Spinal cord (tissue), 10 donors: ENCODE results near the gene FLNB. TPM values are rescaled to one million over a fixed set of nuclear protein-coding genes. Genes with fewer than 3 reads are reported as not detected.

Experiments
- DNase-seq, 6 donors: peaks; one replicate each; pipeline versions ENCODE4 v3.0.0 to v3.0.0-alpha.2; 2013 to 2015; ENCODE audit warnings: low spot score in 6 of 6, low read depth in 4 of 6
- H3K27ac ChIP-seq: one replicate; pipeline ENCODE4 v1.5.1; 2013; ENCODE audit warnings: low read depth, low read length, control low read depth
- H3K27me3 ChIP-seq: one replicate; pipeline ENCODE4 v1.6.1; 2013; ENCODE audit warnings: low read length; ENCODE audit not compliant: control insufficient read depth, insufficient read depth
- H3K36me3 ChIP-seq: one replicate; pipeline ENCODE4 v1.6.1; 2013; ENCODE audit warnings: low read length; ENCODE audit not compliant: control insufficient read depth, insufficient read depth
- H3K4me1 ChIP-seq: one replicate; pipeline ENCODE4 v1.6.1; 2013; ENCODE audit warnings: low read length; ENCODE audit not compliant: control insufficient read depth, insufficient read depth
- H3K4me3 ChIP-seq: one replicate; pipeline ENCODE4 v1.5.1; 2013; ENCODE audit warnings: low read depth, low read length, control low read depth
- H3K9me3 ChIP-seq: one replicate; pipeline ENCODE4 v1.6.1; 2013; ENCODE audit warnings: low read length; ENCODE audit not compliant: control insufficient read depth, insufficient read depth
- WGBS: methylation state at CpG from one replicate; pipeline ENCODE4 v1.1.5; 2013; ENCODE audit warnings: missing lambda C conversion rate; ENCODE audit not compliant: insufficient coverage; 5-methylcytosine and 5-hydroxymethylcytosine counted together
- polyA plus RNA-seq, 2 donors: library from polyadenylated mRNA; unstranded; fragments of 120-200 nt; gene quantifications; one replicate each; pipeline ENCODE4 v1.2.1, GENCODE V29; 2013; ENCODE audit not compliant: insufficient read length in 2 of 2
- total RNA-seq, 2 donors: library from RNA; depleted of rRNA in 1 of 2; stranded (reverse); fragments of 120-200 nt in 1 of 2; fragments of >200 nt in 1 of 2; gene quantifications; one replicate each; pipeline versions ENCODE4 v1.2.3 to v1.2.4, GENCODE V29; 2013 to 2014
- donor health status: healthy.

Gene FLNB
- total and polyA plus RNA-seq, 4 donors = 46.1 to 251 (median 74.7) TPM

- H3K9me3 ChIP-seq = no peaks in the 10 kb centered on the region
- no peaks in the 10 kb centered on the region for H3K4me1 ChIP-seq
- no peak overlapping the region for H3K4me3 ChIP-seq
- WGBS = 77% methylated on average over 2 of the region's 4 CpGs
- no peak for DNase-seq
- no peaks in the 10 kb centered on the region for H3K36me3 ChIP-seq
- no peak overlapping the region for H3K27ac ChIP-seq
- no peaks in the 10 kb centered on the region for H3K27me3 ChIP-seq
Observed at GRCh38 chr3:58204720-58205119, 196.5 kb downstream of the FLNB start.

- Histone ChIP-seq H3K4me1 (no peaks in the 10 kb centered on the region), H3K9me3 (no peaks in the 10 kb centered on the region), H3K27ac (no peak overlapping the region), H3K4me3 (no peak overlapping the region), H3K36me3 (no peaks in the 10 kb centered on the region), H3K27me3 (no peaks in the 10 kb centered on the region)
- no peak for DNase-seq
- WGBS = 100% methylated on average over 2 of the region's 4 CpGs
Observed at GRCh38 chr3:58205981-58206380, 197.8 kb downstream of the FLNB start.

GRCh38 chr3:58206406-58207011 is 198.3 kb downstream of the FLNB start:
- Histone ChIP-seq H3K4me1 (no peaks in the 10 kb centered on the region), H3K36me3 (no peaks in the 10 kb centered on the region), H3K4me3 (no peak overlapping the region), H3K27me3 (no peaks in the 10 kb centered on the region), H3K9me3 (no peaks in the 10 kb centered on the region), H3K27ac (no peak overlapping the region)
- DNase-seq = no peak
- WGBS = 82% methylated on average over 5 of the region's 5 CpGs

- no peak overlapping the region for H3K4me3 ChIP-seq
- no peaks in the 10 kb centered on the region for H3K36me3 ChIP-seq
- no peak for DNase-seq
- no peaks in the 10 kb centered on the region for H3K9me3 ChIP-seq
- 100% methylated on average over 1 of the region's 4 CpGs for WGBS
- no peak overlapping the region for H3K27ac ChIP-seq
- no peaks in the 10 kb centered on the region for H3K27me3 ChIP-seq
- H3K4me1 ChIP-seq = no peaks in the 10 kb centered on the region
Observed at GRCh38 chr3:58207954-58208353, 199.7 kb downstream of the FLNB start.

GRCh38 chr3:58209933-58210332 is 201.7 kb downstream of the FLNB start:
- Histone ChIP-seq H3K9me3 (no peaks in the 10 kb centered on the region), H3K36me3 (no peaks in the 10 kb centered on the region), H3K27ac (no peak overlapping the region), H3K4me3 (no peak overlapping the region), H3K27me3 (no peaks in the 10 kb centered on the region), H3K4me1 (no peaks in the 10 kb centered on the region)
- 82% methylated on average over 3 of the region's 3 CpGs for WGBS
- DNase-seq = no peak

GRCh38 chr3:58210761-58211460 is 202.7 kb downstream of the FLNB start, which contains the start of gene DNASE1L3:
Gene DNASE1L3 (minus strand): TSS chr3:58210972. CDS start chr3:58210906, 66 bp downstream.
- H3K4me1 ChIP-seq = no peaks in the 10 kb centered on the region
- no peaks in the 10 kb centered on the region for H3K27me3 ChIP-seq
- H3K4me3 ChIP-seq = no peak within 1 kb of the TSS
- no peak within 1 kb of the TSS for H3K27ac ChIP-seq
- 82% methylated on average over 14 of the region's 14 CpGs for whole genome bisulfite sequencing
- no peaks in the 10 kb centered on the region for H3K36me3 ChIP-seq
- no peak for DNase-seq
- H3K9me3 ChIP-seq = no peaks in the 10 kb centered on the region

GRCh38 chr3:58214484-58215316 is 206.5 kb downstream of the FLNB start:
- Histone ChIP-seq H3K4me3 (no peak overlapping the region), H3K27ac (no peak overlapping the region), H3K9me3 (no peaks in the 10 kb centered on the region), H3K36me3 (no peaks in the 10 kb centered on the region), H3K4me1 (peaks cover 7% of the 10 kb centered on the region), H3K27me3 (no peaks in the 10 kb centered on the region)
- 88% methylated on average over 4 of the region's 7 CpGs for WGBS
- DNase-seq = no peak

GRCh38 chr3:58215317-58216025 is 207.2 kb downstream of the FLNB start:
- 79% methylated on average over 5 of the region's 10 CpGs for WGBS
- Histone ChIP-seq H3K27ac (no peak overlapping the region), H3K9me3 (no peaks in the 10 kb centered on the region), H3K36me3 (no peaks in the 10 kb centered on the region), H3K4me1 (peaks cover 7% of the 10 kb centered on the region), H3K4me3 (no peak overlapping the region), H3K27me3 (no peaks in the 10 kb centered on the region)
- DNase-seq = no peak

GRCh38 chr3:58216496-58217195 is 208.4 kb downstream of the FLNB start:
- Histone ChIP-seq H3K4me3 (no peak overlapping the region), H3K27ac (no peak overlapping the region), H3K36me3 (no peaks in the 10 kb centered on the region), H3K27me3 (no peaks in the 10 kb centered on the region), H3K4me1 (peaks cover 7% of the 10 kb centered on the region), H3K9me3 (no peaks in the 10 kb centered on the region)
- no peak for DNase-seq
- 70% methylated on average over 8 of the region's 10 CpGs for WGBS
